ENCODE measurements around the gene ITGA2. TPM values are rescaled to one million over a fixed set of nuclear protein-coding genes. Genes with fewer than 3 reads are reported as not detected.
A peak's percentile ranks its signal among the peaks of the same experiment; 100 is the strongest.

The ITGA2 gene
- total RNA-seq, 1 experiment from 2014 or later: 36.6 TPM

GRCh38 chr5:53031695-53032096 is 42.5 kb downstream of the ITGA2 start (continued):
- TF ChIP-seq POLR2A (IDR thresholded peaks at IDR 0.05; ENCODE audit: borderline replicate concordance, extremely low read depth, insufficient read depth, insufficient read length) (no peak), ATF3 (IDR thresholded peaks at IDR 0.05) (peak; percentile 64; the same call in 1 of the 2 replicates)

DNA sequence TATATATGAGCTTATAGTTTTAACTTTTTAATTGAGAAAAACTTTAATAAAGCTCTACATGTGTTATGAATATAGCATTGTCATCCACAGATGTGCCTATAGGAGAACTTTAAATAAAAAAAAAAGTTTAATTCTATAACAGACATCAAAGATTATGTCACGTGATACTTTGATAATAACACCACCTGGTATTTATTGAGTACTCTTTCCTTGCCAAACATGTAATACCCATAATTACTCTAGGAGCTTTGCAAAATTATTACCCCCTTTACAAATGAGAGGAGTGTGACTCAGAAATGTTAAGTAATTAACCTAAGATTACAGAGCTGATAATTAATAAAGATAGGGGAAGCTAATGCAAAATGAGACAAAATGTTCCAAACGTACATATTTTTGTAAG is 43.0 kb downstream of the ITGA2 start:
- H3K79me2 ChIP-seq (ENCODE audit: insufficient read depth, low read length): no peaks in the 10 kb centered on the region
- ChIA-PET CTCF (interaction anchor here (0.7 to 1.0 kb wide), 2 partner anchors 78 to 84 kb away, joined by 3 read pairs; no protein-coding TSS in a partner anchor), POLR2A (interaction anchor here (1.0 to 1.4 kb wide), 3 partner anchors 9 to 45 kb away, joined by 3 to 4 read pairs (median 3); partner anchors contain the start of gene ITGA2), RAD21 (ENCODE audit: low non-redundant PET in 1 of 2, low total read pairs in 2 of 2, uncharacterized antibody in 2 of 2, unreplicated experiment in 2 of 2) (no interaction called here)
- H3K4me3 ChIP-seq (replicated peaks in 1 of 2; ENCODE audit: low read depth in 1 of 2, low read length in 2 of 2): no peak overlapping the region
- H3K36me3 ChIP-seq (ENCODE audit: control insufficient read depth in 1 of 2, insufficient read depth in 2 of 2, low read length in 2 of 2): no peaks in the 10 kb centered on the region
- DNase-seq (ENCODE audit: low read depth, low spot score): no peak
- H3K4me2 ChIP-seq (ENCODE audit: low read length): peak overlapping the region; percentile 40; the same call in 1 of the 2 replicates
- H4K20me1 ChIP-seq (ENCODE audit: insufficient read depth): no peaks in the 10 kb centered on the region
- no peaks in the 10 kb centered on the region for H3K27me3 ChIP-seq (ENCODE audit: insufficient read depth, low read length)
- ATAC-seq: no peak
- peaks cover 52 to 77% of the 10 kb centered on the region in 2 experiments for H3K4me1 ChIP-seq (ENCODE audit: control insufficient read depth in 1 of 2, insufficient read depth in 2 of 2, low read length in 2 of 2)
- intact Hi-C loops (cut with micrococcal nuclease): no loop called here
- no TSS peak for BruUV-seq (replicated peaks)
- H3K9ac ChIP-seq (ENCODE audit: low read length): no peak overlapping the region
- no peak overlapping the region for H2AFZ ChIP-seq (ENCODE audit: low read depth, low read length, poor library complexity, severe bottlenecking)
- H3K27ac ChIP-seq (ENCODE audit: low read depth, low read length): peak overlapping the region; percentile 50; the same call in 1 of the 2 replicates
- no peaks in the 10 kb centered on the region for H3K9me2 ChIP-seq (ENCODE audit: insufficient read depth)
- H3K9me3 ChIP-seq (ENCODE audit: control insufficient read depth in 1 of 2, insufficient read depth in 1 of 2, low read depth in 1 of 2, low read length in 2 of 2): no peaks in the 10 kb centered on the region
- TF ChIP-seq, protein P1, sequence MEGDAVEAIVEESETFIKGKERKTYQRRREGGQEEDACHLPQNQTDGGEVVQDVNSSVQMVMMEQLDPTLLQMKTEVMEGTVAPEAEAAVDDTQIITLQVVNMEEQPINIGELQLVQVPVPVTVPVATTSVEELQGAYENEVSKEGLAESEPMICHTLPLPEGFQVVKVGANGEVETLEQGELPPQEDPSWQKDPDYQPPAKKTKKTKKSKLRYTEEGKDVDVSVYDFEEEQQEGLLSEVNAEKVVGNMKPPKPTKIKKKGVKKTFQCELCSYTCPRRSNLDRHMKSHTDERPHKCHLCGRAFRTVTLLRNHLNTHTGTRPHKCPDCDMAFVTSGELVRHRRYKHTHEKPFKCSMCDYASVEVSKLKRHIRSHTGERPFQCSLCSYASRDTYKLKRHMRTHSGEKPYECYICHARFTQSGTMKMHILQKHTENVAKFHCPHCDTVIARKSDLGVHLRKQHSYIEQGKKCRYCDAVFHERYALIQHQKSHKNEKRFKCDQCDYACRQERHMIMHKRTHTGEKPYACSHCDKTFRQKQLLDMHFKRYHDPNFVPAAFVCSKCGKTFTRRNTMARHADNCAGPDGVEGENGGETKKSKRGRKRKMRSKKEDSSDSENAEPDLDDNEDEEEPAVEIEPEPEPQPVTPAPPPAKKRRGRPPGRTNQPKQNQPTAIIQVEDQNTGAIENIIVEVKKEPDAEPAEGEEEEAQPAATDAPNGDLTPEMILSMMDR (IDR thresholded peaks at IDR 0.05 in 2 of 3, conservative IDR thresholded peaks at IDR 0.05 in 1 of 3; ENCODE audit: borderline replicate concordance in 1 of 3, insufficient read depth in 1 of 3, low read depth in 2 of 3, low read length in 2 of 3): no peak
- no peak for TF ChIP-seq ZNF274 (IDR thresholded peaks at IDR 0.05; ENCODE audit: low read depth, low read length)
- no peak for TF ChIP-seq YY1 (IDR thresholded peaks at IDR 0.05; ENCODE audit: extremely low read depth, insufficient replicate concordance, low read depth, low read length)
- TF ChIP-seq, protein P2, sequence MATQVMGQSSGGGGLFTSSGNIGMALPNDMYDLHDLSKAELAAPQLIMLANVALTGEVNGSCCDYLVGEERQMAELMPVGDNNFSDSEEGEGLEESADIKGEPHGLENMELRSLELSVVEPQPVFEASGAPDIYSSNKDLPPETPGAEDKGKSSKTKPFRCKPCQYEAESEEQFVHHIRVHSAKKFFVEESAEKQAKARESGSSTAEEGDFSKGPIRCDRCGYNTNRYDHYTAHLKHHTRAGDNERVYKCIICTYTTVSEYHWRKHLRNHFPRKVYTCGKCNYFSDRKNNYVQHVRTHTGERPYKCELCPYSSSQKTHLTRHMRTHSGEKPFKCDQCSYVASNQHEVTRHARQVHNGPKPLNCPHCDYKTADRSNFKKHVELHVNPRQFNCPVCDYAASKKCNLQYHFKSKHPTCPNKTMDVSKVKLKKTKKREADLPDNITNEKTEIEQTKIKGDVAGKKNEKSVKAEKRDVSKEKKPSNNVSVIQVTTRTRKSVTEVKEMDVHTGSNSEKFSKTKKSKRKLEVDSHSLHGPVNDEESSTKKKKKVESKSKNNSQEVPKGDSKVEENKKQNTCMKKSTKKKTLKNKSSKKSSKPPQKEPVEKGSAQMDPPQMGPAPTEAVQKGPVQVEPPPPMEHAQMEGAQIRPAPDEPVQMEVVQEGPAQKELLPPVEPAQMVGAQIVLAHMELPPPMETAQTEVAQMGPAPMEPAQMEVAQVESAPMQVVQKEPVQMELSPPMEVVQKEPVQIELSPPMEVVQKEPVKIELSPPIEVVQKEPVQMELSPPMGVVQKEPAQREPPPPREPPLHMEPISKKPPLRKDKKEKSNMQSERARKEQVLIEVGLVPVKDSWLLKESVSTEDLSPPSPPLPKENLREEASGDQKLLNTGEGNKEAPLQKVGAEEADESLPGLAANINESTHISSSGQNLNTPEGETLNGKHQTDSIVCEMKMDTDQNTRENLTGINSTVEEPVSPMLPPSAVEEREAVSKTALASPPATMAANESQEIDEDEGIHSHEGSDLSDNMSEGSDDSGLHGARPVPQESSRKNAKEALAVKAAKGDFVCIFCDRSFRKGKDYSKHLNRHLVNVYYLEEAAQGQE (IDR thresholded peaks at IDR 0.05; ENCODE audit: low read depth): no peak
- TF ChIP-seq CBX3 (IDR thresholded peaks at IDR 0.05; ENCODE audit: low read depth): no peak
- TF ChIP-seq JUND (IDR thresholded peaks at IDR 0.05): no peak
- TF ChIP-seq FOSL1 (IDR thresholded peaks at IDR 0.05; ENCODE audit: low read depth): no peak
- TF ChIP-seq, protein P3, sequence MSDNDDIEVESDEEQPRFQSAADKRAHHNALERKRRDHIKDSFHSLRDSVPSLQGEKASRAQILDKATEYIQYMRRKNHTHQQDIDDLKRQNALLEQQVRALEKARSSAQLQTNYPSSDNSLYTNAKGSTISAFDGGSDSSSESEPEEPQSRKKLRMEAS (IDR thresholded peaks at IDR 0.05): no peak
- no peak for TF ChIP-seq RAD21 (IDR thresholded peaks at IDR 0.05; ENCODE audit: low read depth)
- TF ChIP-seq POLR2A (IDR thresholded peaks at IDR 0.05; ENCODE audit: borderline replicate concordance, extremely low read depth, insufficient read depth, insufficient read length): no peak
- no peak for TF ChIP-seq EGR1 (IDR thresholded peaks at IDR 0.05; ENCODE audit: low read depth)
- no peak for TF ChIP-seq ELF1 (IDR thresholded peaks at IDR 0.05; ENCODE audit: borderline replicate concordance, low read depth)
- no peak for TF ChIP-seq ATF3 (IDR thresholded peaks at IDR 0.05)
- no peak for TF ChIP-seq ZFX (IDR thresholded peaks at IDR 0.05)
- no peak for TF ChIP-seq EZH2 (IDR thresholded peaks at IDR 0.05)
- TF ChIP-seq, protein P4, sequence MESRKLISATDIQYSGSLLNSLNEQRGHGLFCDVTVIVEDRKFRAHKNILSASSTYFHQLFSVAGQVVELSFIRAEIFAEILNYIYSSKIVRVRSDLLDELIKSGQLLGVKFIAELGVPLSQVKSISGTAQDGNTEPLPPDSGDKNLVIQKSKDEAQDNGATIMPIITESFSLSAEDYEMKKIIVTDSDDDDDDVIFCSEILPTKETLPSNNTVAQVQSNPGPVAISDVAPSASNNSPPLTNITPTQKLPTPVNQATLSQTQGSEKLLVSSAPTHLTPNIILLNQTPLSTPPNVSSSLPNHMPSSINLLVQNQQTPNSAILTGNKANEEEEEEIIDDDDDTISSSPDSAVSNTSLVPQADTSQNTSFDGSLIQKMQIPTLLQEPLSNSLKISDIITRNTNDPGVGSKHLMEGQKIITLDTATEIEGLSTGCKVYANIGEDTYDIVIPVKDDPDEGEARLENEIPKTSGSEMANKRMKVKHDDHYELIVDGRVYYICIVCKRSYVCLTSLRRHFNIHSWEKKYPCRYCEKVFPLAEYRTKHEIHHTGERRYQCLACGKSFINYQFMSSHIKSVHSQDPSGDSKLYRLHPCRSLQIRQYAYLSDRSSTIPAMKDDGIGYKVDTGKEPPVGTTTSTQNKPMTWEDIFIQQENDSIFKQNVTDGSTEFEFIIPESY (IDR thresholded peaks at IDR 0.05; ENCODE audit: extremely low read depth, insufficient replicate concordance, low read length): no peak
- no peak for TF ChIP-seq SIN3A (IDR thresholded peaks at IDR 0.05; ENCODE audit: low read depth)
- no peak for TF ChIP-seq CEBPB (IDR thresholded peaks at IDR 0.05; ENCODE audit: low read depth)
